Activated CD8-positive, alpha-beta T cell treated with anti-CD3 and anti-CD28 coated beads for 36 hours (primary cell): ENCODE measurements around the gene KCTD5. TPM values are rescaled to one million over a fixed set of nuclear protein-coding genes. Genes with fewer than 3 reads are reported as not detected.
A peak's percentile ranks its signal among the peaks of the same experiment; 100 is the strongest.

Experiments used
- ATAC-seq: fragments of 200-7000 bp; cut with Tn5 transposase; one replicate; pipeline ENCODE4 v1.10.0; 2021; ENCODE audit warnings: mild to moderate bottlenecking, moderate library complexity
- CTCF ChIA-PET: fragments of 350-600 bp; sonication (Branson Sonifier 250); formaldehyde crosslinking; loops from one replicate; lab custom pipeline; 2021; ENCODE audit warnings: antibody characterized with exemption; lab: Charles Lee
- POLR2A ChIA-PET: fragments of 350-600 bp; sonication (Branson Sonifier 250); formaldehyde crosslinking; loops from one replicate; lab custom pipeline; 2021; ENCODE audit warnings: antibody characterized with exemption; lab: Charles Lee
- DNase-seq: peaks from one replicate; pipeline ENCODE4 v3.0.0-alpha.2; 2020
- H3K27ac Mint-ChIP-seq: one replicate; pipeline ENCODE4 v1.8.0; 2021; ENCODE audit warnings: mild to moderate bottlenecking, mixed read lengths
- H3K27me3 Mint-ChIP-seq: one replicate; pipeline ENCODE4 v1.8.0; 2021; ENCODE audit warnings: mixed read lengths
- H3K36me3 Mint-ChIP-seq: one replicate; pipeline ENCODE4 v1.8.0; 2021; ENCODE audit warnings: low read depth, mixed read lengths
- H3K4me1 Mint-ChIP-seq: one replicate; pipeline ENCODE4 v1.8.0; 2021; ENCODE audit warnings: low read depth, mixed read lengths
- H3K4me3 Mint-ChIP-seq: one replicate; pipeline ENCODE4 v1.8.0; 2021; ENCODE audit warnings: mild to moderate bottlenecking, moderate library complexity, mixed read lengths
- H3K9me3 Mint-ChIP-seq: one replicate; pipeline ENCODE4 v1.8.0; 2021; ENCODE audit warnings: mixed read lengths
- intact Hi-C: fragments of 100-400 bp; cut with micrococcal nuclease; formaldehyde crosslinking; loops from one replicate; pipeline ENCODE4 v1.10.0; 2022
- total RNA-seq, 2 experiments: library from RNA; stranded (reverse); gene quantifications; one replicate each; pipeline ENCODE4 v1.2.3, GENCODE V29; 2021
- TF ChIP-seq, protein P1 (sequence below): fragments of 200-600 bp; IDR thresholded peaks from one replicate; pipeline ENCODE4 v1.8.0; 2022; ENCODE audit warnings: antibody characterized with exemption, mild to moderate bottlenecking

KCTD5 gene
- total RNA-seq, 2 experiments from 2014 or later: 26.0 to 27.3 TPM

DNA sequence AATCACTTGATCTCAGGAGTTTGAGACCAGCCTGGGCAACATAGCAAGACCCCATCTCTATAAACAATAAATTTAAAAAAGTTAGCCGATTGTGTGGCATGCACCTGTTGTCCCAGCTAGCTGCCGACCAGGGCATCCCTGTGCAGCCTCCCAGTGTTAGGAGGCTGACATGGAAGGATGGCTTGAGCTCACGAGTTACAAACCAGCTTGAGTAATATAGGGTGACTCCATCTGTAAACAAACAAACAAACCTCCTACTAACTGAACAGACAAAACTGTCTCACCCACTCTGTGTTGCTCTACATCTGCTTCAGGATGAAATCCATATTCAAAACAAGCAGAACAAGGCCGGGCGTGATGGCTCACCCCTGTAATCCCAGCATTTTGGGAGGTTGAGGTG is 44.6 kb downstream of the KCTD5 start:
- H3K27ac Mint-ChIP-seq: no peak overlapping the region
- intact Hi-C loops: no loop called here
- H3K36me3 Mint-ChIP-seq: no peaks in the 10 kb centered on the region
- TF ChIP-seq, protein P1, sequence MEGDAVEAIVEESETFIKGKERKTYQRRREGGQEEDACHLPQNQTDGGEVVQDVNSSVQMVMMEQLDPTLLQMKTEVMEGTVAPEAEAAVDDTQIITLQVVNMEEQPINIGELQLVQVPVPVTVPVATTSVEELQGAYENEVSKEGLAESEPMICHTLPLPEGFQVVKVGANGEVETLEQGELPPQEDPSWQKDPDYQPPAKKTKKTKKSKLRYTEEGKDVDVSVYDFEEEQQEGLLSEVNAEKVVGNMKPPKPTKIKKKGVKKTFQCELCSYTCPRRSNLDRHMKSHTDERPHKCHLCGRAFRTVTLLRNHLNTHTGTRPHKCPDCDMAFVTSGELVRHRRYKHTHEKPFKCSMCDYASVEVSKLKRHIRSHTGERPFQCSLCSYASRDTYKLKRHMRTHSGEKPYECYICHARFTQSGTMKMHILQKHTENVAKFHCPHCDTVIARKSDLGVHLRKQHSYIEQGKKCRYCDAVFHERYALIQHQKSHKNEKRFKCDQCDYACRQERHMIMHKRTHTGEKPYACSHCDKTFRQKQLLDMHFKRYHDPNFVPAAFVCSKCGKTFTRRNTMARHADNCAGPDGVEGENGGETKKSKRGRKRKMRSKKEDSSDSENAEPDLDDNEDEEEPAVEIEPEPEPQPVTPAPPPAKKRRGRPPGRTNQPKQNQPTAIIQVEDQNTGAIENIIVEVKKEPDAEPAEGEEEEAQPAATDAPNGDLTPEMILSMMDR: no peak
- no peak overlapping the region for H3K4me3 Mint-ChIP-seq
- ChIA-PET POLR2A (interaction anchor here (1.9 kb wide), 1 partner anchor 32 kb away, joined by 5 read pairs; no protein-coding TSS in a partner anchor), CTCF (no interaction called here)
- peaks cover 3% of the 10 kb centered on the region for H3K4me1 Mint-ChIP-seq
- DNase-seq: no peak
- peaks cover 3% of the 10 kb centered on the region for H3K27me3 Mint-ChIP-seq
- ATAC-seq: no peak
- no peaks in the 10 kb centered on the region for H3K9me3 Mint-ChIP-seq

DNA sequence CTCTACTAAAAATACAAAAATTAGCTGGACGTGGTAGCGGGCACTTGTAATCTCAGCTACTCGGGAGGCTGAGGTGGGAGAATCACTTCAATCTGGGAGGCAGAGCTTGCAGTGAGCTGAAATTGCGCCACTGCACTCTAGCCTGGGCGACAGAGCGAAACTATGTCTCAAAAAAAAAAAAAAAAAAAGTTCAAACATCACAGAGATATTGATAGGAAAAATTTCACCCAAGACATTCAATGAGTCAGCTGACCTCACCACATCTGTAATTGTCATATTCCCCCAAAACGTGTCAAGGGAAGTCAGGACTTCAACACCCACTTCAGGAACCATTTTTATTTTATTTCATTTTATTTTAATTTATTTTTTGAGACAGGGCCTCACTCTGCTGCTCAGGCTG is 45.7 kb downstream of the KCTD5 start:
- no peak for DNase-seq
- no peaks in the 10 kb centered on the region for H3K9me3 Mint-ChIP-seq
- H3K4me1 Mint-ChIP-seq: peaks cover 3% of the 10 kb centered on the region
- ChIA-PET POLR2A (interaction anchor here (0.6 to 1.9 kb wide), 2 partner anchors 31 to 403 kb away, joined by 3 to 5 read pairs; no protein-coding TSS in a partner anchor), CTCF (no interaction called here)
- peaks cover 3% of the 10 kb centered on the region for H3K27me3 Mint-ChIP-seq
- H3K36me3 Mint-ChIP-seq: no peaks in the 10 kb centered on the region
- ATAC-seq: peak; percentile 61
- intact Hi-C loops: no loop called here
- H3K27ac Mint-ChIP-seq: no peak overlapping the region
- TF ChIP-seq, protein P1: no peak
- H3K4me3 Mint-ChIP-seq: no peak overlapping the region

DNA sequence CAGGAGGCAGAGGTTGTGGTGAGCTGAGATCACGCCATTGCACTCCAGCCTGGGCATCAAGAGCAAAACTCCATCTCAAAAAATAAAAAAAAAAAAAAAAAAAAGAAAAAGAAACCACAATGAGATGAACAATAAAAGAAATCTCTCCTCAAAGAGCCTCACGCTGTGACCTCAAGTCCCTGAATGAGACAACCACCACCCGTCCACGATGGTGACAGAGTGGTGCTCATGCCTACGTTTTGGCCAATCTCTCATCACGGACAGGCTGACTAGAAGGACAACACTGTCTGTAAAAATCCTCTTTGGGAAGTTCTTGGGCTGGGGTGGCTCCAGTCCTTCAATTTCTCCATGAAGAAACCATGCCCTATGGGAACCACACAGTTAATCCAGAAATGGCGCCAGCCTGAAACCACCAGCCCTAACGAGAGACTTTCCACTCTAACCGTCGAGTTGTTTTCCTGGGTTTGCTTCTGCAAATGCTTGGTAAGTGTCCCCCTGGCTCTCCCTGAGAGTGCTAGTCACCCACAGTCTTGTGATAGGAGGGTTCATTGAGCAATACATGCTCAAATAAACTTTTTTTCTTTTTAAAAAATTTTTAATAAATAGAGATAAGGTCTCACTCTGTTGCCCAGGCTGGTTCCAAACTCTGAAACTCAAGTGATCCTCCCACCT is 52.7 kb downstream of the KCTD5 start:
- TF ChIP-seq, protein P1: no peak
- intact Hi-C loops: no loop called here
- H3K27ac Mint-ChIP-seq: no peak overlapping the region
- DNase-seq: no peak
- no peaks in the 10 kb centered on the region for H3K9me3 Mint-ChIP-seq
- POLR2A ChIA-PET: no interaction called here
- H3K36me3 Mint-ChIP-seq: no peaks in the 10 kb centered on the region
- CTCF ChIA-PET: no interaction called here
- H3K4me1 Mint-ChIP-seq: no peaks in the 10 kb centered on the region
- ATAC-seq: no peak
- H3K27me3 Mint-ChIP-seq: no peaks in the 10 kb centered on the region
- no peak overlapping the region for H3K4me3 Mint-ChIP-seq

DNA sequence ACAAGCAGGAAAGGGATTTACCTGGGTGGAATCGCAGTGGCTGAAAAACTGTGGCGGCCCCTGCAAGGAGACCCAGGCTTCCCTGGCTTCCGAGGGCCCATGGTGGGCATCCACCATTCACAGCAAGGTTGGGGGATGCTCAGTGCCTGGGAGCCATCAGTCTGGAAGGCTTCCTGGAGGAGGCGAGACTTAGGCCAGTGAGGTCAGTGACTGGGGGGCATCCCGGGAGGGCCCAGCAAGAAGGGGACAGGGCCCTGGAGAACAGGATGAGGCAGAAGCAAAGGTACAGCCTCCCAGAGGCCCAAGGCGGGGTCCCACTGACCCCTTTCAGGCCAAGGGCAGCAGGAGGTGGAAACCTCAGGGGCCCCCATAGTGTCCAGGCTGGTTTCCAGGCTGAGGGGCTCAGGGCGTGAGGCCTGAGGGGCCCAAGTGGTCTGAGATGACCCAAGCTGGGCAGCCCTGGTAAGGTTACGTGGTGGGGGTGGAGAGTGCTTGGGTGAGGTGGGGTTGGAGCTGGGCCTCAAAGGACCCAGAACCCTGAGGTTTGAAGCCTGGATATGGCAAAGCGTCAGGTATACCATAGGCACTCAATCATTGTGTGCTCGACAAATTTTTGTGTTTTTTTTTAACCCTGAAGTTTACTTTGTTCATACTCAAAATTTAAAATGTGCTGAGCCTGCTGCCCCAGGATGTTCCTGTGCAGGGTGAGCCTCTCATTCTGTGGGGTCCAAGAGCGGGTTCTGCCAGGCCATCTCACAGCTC is 54.3 kb downstream of the KCTD5 start:
- Mint-ChIP-seq H3K27me3 (no peaks in the 10 kb centered on the region), H3K4me3 (no peak overlapping the region), H3K4me1 (no peaks in the 10 kb centered on the region), H3K9me3 (no peaks in the 10 kb centered on the region), H3K36me3 (no peaks in the 10 kb centered on the region), H3K27ac (no peak overlapping the region)
- CTCF ChIA-PET: no interaction called here
- TF ChIP-seq, protein P1: no peak
- no peak for DNase-seq
- intact Hi-C loops: no loop called here
- no peak for ATAC-seq
- POLR2A ChIA-PET: no interaction called here

DNA sequence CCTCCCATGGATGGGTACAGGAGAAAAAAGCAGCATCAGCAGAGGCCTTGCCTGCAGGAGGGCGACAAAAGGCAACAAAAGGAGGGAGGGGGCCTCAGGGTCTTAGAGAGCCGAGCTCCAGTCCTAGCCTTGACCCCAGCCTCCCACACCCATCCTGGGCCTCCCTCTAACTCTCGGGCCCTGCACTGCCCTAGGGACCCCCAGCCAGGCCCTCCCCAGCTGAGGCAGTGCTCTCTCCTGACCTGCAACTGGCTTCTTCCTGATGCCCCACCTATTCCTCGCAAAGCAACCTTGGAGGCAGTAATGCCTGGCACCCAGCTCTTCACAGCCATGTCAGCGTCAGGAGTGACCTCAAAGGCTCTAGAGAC is 54.9 kb downstream of the KCTD5 start:
- no peaks in the 10 kb centered on the region for H3K27me3 Mint-ChIP-seq
- ATAC-seq (no peak), DNase-seq (no peak)
- CTCF ChIA-PET: no interaction called here
- H3K4me1 Mint-ChIP-seq: no peaks in the 10 kb centered on the region
- H3K36me3 Mint-ChIP-seq: no peaks in the 10 kb centered on the region
- no peaks in the 10 kb centered on the region for H3K9me3 Mint-ChIP-seq
- H3K4me3 Mint-ChIP-seq: no peak overlapping the region
- intact Hi-C loops: no loop called here
- POLR2A ChIA-PET: no interaction called here
- H3K27ac Mint-ChIP-seq: no peak overlapping the region
- TF ChIP-seq, protein P1: no peak
